ENCODE results near the gene WWP2. TPM values are rescaled to one million over a fixed set of nuclear protein-coding genes. Genes with fewer than 3 reads are reported as not detected.

Gene WWP2
- total RNA-seq, 2 donors from 2014 or later = 144 to 146 TPM

GRCh38 chr16:69883744-69884143 lies 121.6 kb downstream of the WWP2 start:
- Histone ChIP-seq H3K4me3 (no peak overlapping the region), H3K4me1 (ENCODE audit: control insufficient read depth in 1 of 2, low read depth in 2 of 2) (peaks cover 11 to 16% of the 10 kb centered on the region in 2 donors), H3K9me3 (no peaks in the 10 kb centered on the region), H3K36me3 (peaks cover 4% of the 10 kb centered on the region), H3K27me3 (replicated peaks; ENCODE audit: insufficient read depth) (no peaks in the 10 kb centered on the region), H3K27ac (no peak overlapping the region)
- no peak for DNase-seq (ENCODE audit: low spot score)
- no peak for TF ChIP-seq CTCF (IDR thresholded peaks at IDR 0.05)
- ATAC-seq (ENCODE audit: insufficient number of reproducible peaks, low FRiP score, low read depth) = no peak

GRCh38 chr16:69885722-69886121 lies 123.6 kb downstream of the WWP2 start:
- DNase-seq (ENCODE audit: low spot score) = no peak
- Histone ChIP-seq H3K4me3 (no peak overlapping the region), H3K36me3 (peaks cover 4% of the 10 kb centered on the region), H3K27me3 (replicated peaks; ENCODE audit: insufficient read depth) (no peaks in the 10 kb centered on the region), H3K27ac (no peak overlapping the region), H3K4me1 (ENCODE audit: control insufficient read depth in 1 of 2, low read depth in 2 of 2) (peaks cover 16 to 19% of the 10 kb centered on the region in 2 donors), H3K9me3 (no peaks in the 10 kb centered on the region)
- TF ChIP-seq CTCF (IDR thresholded peaks at IDR 0.05) = no peak
- ATAC-seq (ENCODE audit: insufficient number of reproducible peaks, low FRiP score, low read depth) = no peak

GRCh38 chr16:69886726-69887125 lies 124.6 kb downstream of the WWP2 start:
- Histone ChIP-seq H3K27ac (no peak overlapping the region), H3K4me3 (no peak overlapping the region), H3K36me3 (peaks cover 4% of the 10 kb centered on the region), H3K9me3 (no peaks in the 10 kb centered on the region), H3K27me3 (replicated peaks; ENCODE audit: insufficient read depth) (no peaks in the 10 kb centered on the region), H3K4me1 (ENCODE audit: control insufficient read depth in 1 of 2, low read depth in 2 of 2) (peaks cover 14% of the 10 kb centered on the region in 2 donors)
- DNase-seq (ENCODE audit: low spot score) (no peak), ATAC-seq (ENCODE audit: insufficient number of reproducible peaks, low FRiP score, low read depth) (no peak)
- no peak for TF ChIP-seq CTCF (IDR thresholded peaks at IDR 0.05)

GRCh38 chr16:69888005-69888590 lies 126.0 kb downstream of the WWP2 start:
- Histone ChIP-seq H3K9me3 (no peaks in the 10 kb centered on the region), H3K4me1 (ENCODE audit: control insufficient read depth in 1 of 2, low read depth in 2 of 2) (peaks cover 12 to 14% of the 10 kb centered on the region in 2 donors), H3K27ac (no peak overlapping the region), H3K4me3 (no peak overlapping the region), H3K27me3 (replicated peaks; ENCODE audit: insufficient read depth) (no peaks in the 10 kb centered on the region), H3K36me3 (peaks cover 4% of the 10 kb centered on the region)
- ATAC-seq (ENCODE audit: insufficient number of reproducible peaks, low FRiP score, low read depth) = no peak
- DNase-seq (ENCODE audit: low spot score) = no peak
- no peak for TF ChIP-seq CTCF (IDR thresholded peaks at IDR 0.05)

GRCh38 chr16:69889295-69889964 lies 127.3 kb downstream of the WWP2 start:
- Histone ChIP-seq H3K36me3 (peaks cover 4% of the 10 kb centered on the region), H3K4me1 (ENCODE audit: control insufficient read depth in 1 of 2, low read depth in 2 of 2) (peaks cover 14% of the 10 kb centered on the region in 2 donors), H3K4me3 (no peak overlapping the region), H3K9me3 (no peaks in the 10 kb centered on the region), H3K27ac (peak overlapping the region in 1 of 2 donors; percentile 85), H3K27me3 (replicated peaks; ENCODE audit: insufficient read depth) (no peaks in the 10 kb centered on the region)
- ATAC-seq (ENCODE audit: insufficient number of reproducible peaks, low FRiP score, low read depth) (no peak), DNase-seq (ENCODE audit: low spot score) (no peak)
- TF ChIP-seq CTCF (IDR thresholded peaks at IDR 0.05) = no peak

Measured in thoracic aorta (tissue), 2 donors.